SKM-1 (cell line): ENCODE measurements around the gene COX6A1.
"Not testable (repeated sequence)": the region's sequence is repeated elsewhere in the genome, so short reads cannot be mapped to it uniquely, and the experiment has no call there.

Source experiments
- DNase-seq: peaks from one replicate; lab custom pipeline; 2025; ENCODE audit not compliant: unreplicated experiment; lab: John Stamatoyannopoulos, UW

Gene COX6A1

GRCh38 chr12:120425797-120426196, 12.1 kb upstream of the COX6A1 start:
- no peak for DNase-seq

- no peak for DNase-seq
Measured at GRCh38 chr12:120428597-120429229, 9.2 kb upstream of the COX6A1 start.

GRCh38 chr12:120429368-120429767, 8.5 kb upstream of the COX6A1 start:
- DNase-seq, result no peak

GRCh38 chr12:120432772-120433525, 5.0 kb upstream of the COX6A1 start:
- no peak for DNase-seq

- no peak for DNase-seq
Measured at GRCh38 chr12:120438495-120439198, 734 bp downstream of the COX6A1 start.

- DNase-seq, result no peak
Measured at GRCh38 chr12:120439646-120440247, 1.8 kb downstream of the COX6A1 start.

GRCh38 chr12:120444676-120445075, 6.8 kb downstream of the COX6A1 start:
- DNase-seq, result no peak

- DNase-seq, result peak; percentile 18
Measured at GRCh38 chr12:120445911-120446843, 8.3 kb downstream of the COX6A1 start, which contains the start of the genes GATC and TRIAP1. GATC (plus strand) TSS chr12:120446444; CDS start chr12:120446481, 37 bp downstream. TRIAP1 (minus strand) TSS chr12:120446384; CDS start chr12:120446372, 12 bp downstream.

GRCh38 chr12:120446844-120447178, 8.9 kb downstream of the COX6A1 start:
- DNase-seq, result not testable (repeated sequence)

- DNase-seq, result no peak
Measured at GRCh38 chr12:120447992-120448391, 10.1 kb downstream of the COX6A1 start.

GRCh38 chr12:120452524-120452923, 14.6 kb downstream of the COX6A1 start:
- DNase-seq, result not testable (repeated sequence)

- no peak for DNase-seq
Measured at GRCh38 chr12:120453060-120453750, 15.3 kb downstream of the COX6A1 start.

- DNase-seq, result no peak
Measured at GRCh38 chr12:120453977-120454376, 16.1 kb downstream of the COX6A1 start.

GRCh38 chr12:120455302-120455701, 17.4 kb downstream of the COX6A1 start:
- DNase-seq, result no peak

GRCh38 chr12:120457133-120457532, 19.2 kb downstream of the COX6A1 start:
- no peak for DNase-seq

GRCh38 chr12:120460157-120460556, 22.2 kb downstream of the COX6A1 start:
- no peak for DNase-seq

GRCh38 chr12:120462099-120462640, 24.3 kb downstream of the COX6A1 start:
- no peak for DNase-seq

GRCh38 chr12:120463712-120464111, 25.8 kb downstream of the COX6A1 start:
- no peak for DNase-seq

- no peak for DNase-seq
Measured at GRCh38 chr12:120465756-120466155, 27.8 kb downstream of the COX6A1 start.
